Measurements from ENCODE around the gene PICALM. TPM values are rescaled to one million over a fixed set of nuclear protein-coding genes. Genes with fewer than 3 reads are reported as not detected.

PICALM gene
- total and polyA plus RNA-seq, 9 of the 15 experiments (the other 6 are each of a cell fraction or from before 2014, with no cell fraction given): 41.3 to 990 (median 309) TPM

DNA sequence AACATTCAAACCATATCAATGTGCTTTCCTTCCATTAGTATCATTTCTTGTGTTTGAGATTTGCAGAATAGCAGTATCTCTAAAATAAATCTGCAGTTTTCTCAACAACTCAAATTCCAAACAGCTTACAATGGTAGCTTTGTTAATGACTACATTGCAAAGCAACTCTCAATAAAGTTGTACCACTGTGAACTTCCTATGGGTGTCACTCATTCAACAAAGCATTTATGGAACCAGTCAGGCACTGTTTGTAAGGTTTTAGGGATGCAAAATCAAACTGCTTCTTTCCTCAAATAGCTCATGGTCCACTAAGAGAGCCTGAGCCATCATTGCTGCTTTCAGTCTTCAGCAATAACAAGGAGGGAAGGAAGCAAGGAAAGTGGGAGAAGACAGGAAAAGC, 122.7 kb downstream of the PICALM start:
- Histone ChIP-seq H3K27ac (ENCODE audit: extremely low read depth, low read depth, low read length) (no peak overlapping the region), H4K20me1 (replicated peaks; ENCODE audit: control insufficient read depth, insufficient read depth, low read length) (no peaks in the 10 kb centered on the region), H3K9ac (ENCODE audit: insufficient read depth in 1 of 2, low read depth in 2 of 2, low read length in 2 of 2) (no peak overlapping the region), H3K4me2 (ENCODE audit: insufficient read depth, low read length) (no peak overlapping the region), H3K27me3 (ENCODE audit: control insufficient read depth in 2 of 2, insufficient read depth in 2 of 2, low read length in 2 of 2) (no peaks in the 10 kb centered on the region), H3K4me1 (replicated peaks in 1 of 2; ENCODE audit: control insufficient read depth in 2 of 2, insufficient read depth in 2 of 2, low read length in 2 of 2) (no peaks in the 10 kb centered on the region; a peak in 1 of 5 replicates), H3K79me2 (ENCODE audit: control insufficient read depth, insufficient read depth, low read length) (no peaks in the 10 kb centered on the region), H3K9me3 (replicated peaks; ENCODE audit: control insufficient read depth, insufficient read depth, low read depth, low read length) (no peaks in the 10 kb centered on the region), H2AFZ (ENCODE audit: low read depth, low read length) (no peak overlapping the region), H3K4me3 (no peak overlapping the region), H3K9me1 (ENCODE audit: control insufficient read depth, insufficient read depth, low read length) (no peaks in the 10 kb centered on the region), H3K36me3 (ENCODE audit: control insufficient read depth, insufficient read depth, low read length) (no peaks in the 10 kb centered on the region; the same call in 2 of the 3 replicates)
- intact Hi-C loops (cut with micrococcal nuclease): no loop called here
- FAIRE-seq (no peak), DNase-seq (ENCODE audit: extremely low read depth in 1 of 4, low spot score in 3 of 4) (no peak), ATAC-seq (no peak)
- in situ Hi-C loops (cut with MboI): no loop called here
- ChIA-PET CTCF (ENCODE audit: low intra/inter-chr PET ratio) (no interaction called here), POLR2A (interaction anchor here (0.8 to 1.1 kb wide), 2 partner anchors 9 to 277 kb away, joined by 4 to 5 read pairs; no protein-coding TSS in a partner anchor)
- no TSS peak for BruUV-seq (replicated peaks)
- TF ChIP-seq, protein P1, sequence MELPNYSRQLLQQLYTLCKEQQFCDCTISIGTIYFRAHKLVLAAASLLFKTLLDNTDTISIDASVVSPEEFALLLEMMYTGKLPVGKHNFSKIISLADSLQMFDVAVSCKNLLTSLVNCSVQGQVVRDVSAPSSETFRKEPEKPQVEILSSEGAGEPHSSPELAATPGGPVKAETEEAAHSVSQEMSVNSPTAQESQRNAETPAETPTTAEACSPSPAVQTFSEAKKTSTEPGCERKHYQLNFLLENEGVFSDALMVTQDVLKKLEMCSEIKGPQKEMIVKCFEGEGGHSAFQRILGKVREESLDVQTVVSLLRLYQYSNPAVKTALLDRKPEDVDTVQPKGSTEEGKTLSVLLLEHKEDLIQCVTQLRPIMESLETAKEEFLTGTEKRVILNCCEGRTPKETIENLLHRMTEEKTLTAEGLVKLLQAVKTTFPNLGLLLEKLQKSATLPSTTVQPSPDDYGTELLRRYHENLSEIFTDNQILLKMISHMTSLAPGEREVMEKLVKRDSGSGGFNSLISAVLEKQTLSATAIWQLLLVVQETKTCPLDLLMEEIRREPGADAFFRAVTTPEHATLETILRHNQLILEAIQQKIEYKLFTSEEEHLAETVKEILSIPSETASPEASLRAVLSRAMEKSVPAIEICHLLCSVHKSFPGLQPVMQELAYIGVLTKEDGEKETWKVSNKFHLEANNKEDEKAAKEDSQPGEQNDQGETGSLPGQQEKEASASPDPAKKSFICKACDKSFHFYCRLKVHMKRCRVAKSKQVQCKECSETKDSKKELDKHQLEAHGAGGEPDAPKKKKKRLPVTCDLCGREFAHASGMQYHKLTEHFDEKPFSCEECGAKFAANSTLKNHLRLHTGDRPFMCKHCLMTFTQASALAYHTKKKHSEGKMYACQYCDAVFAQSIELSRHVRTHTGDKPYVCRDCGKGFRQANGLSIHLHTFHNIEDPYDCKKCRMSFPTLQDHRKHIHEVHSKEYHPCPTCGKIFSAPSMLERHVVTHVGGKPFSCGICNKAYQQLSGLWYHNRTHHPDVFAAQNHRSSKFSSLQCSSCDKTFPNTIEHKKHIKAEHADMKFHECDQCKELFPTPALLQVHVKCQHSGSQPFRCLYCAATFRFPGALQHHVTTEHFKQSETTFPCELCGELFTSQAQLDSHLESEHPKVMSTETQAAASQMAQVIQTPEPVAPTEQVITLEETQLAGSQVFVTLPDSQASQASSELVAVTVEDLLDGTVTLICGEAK (IDR thresholded peaks at IDR 0.05): peak; percentile 91
- TF ChIP-seq, protein P1 (CRISPR knock-in tag; IDR thresholded peaks at IDR 0.05): peak; percentile 96
- TF ChIP-seq NONO (IDR thresholded peaks at IDR 0.05; ENCODE audit: low read depth in 2 of 2, low read length in 1 of 2) (no peak), HMG20A (CRISPR knock-in tag; conservative IDR thresholded peaks at IDR 0.05) (no peak), SIX5 (IDR thresholded peaks at IDR 0.05; ENCODE audit: borderline replicate concordance in 1 of 2, insufficient read depth in 1 of 2, low read depth in 1 of 2, low read length in 2 of 2) (no peak), HCFC1 (IDR thresholded peaks at IDR 0.05; ENCODE audit: low read depth, low read length) (no peak)
- TF ChIP-seq, protein P2, sequence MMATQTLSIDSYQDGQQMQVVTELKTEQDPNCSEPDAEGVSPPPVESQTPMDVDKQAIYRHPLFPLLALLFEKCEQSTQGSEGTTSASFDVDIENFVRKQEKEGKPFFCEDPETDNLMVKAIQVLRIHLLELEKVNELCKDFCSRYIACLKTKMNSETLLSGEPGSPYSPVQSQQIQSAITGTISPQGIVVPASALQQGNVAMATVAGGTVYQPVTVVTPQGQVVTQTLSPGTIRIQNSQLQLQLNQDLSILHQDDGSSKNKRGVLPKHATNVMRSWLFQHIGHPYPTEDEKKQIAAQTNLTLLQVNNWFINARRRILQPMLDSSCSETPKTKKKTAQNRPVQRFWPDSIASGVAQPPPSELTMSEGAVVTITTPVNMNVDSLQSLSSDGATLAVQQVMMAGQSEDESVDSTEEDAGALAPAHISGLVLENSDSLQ (IDR thresholded peaks at IDR 0.05): peak; percentile 39; the same call in 1 of the 2 replicates
- TF ChIP-seq, protein P3, sequence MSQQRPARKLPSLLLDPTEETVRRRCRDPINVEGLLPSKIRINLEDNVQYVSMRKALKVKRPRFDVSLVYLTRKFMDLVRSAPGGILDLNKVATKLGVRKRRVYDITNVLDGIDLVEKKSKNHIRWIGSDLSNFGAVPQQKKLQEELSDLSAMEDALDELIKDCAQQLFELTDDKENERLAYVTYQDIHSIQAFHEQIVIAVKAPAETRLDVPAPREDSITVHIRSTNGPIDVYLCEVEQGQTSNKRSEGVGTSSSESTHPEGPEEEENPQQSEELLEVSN (IDR thresholded peaks at IDR 0.05; ENCODE audit: borderline replicate concordance in 1 of 2, extremely low read depth in 1 of 2, insufficient read depth in 1 of 2, insufficient read length in 1 of 2, low read depth in 1 of 2, low read length in 1 of 2, poor library complexity in 1 of 2, severe bottlenecking in 1 of 2): no peak

All from K562 (cell line).